PFSK-1 (cell line): ENCODE results near the gene VPS13D.

Experiments
- POLR2AphosphoS5 ChIP-seq: IDR thresholded peaks from 2 replicates; pipeline ENCODE4 v1.6.1; 2012; ENCODE audit warnings: low read depth, mild to moderate bottlenecking, control low read depth, low read length, moderate library complexity
- TF ChIP-seq, protein P1 (sequence below), 2 experiments: IDR thresholded peaks; 2 replicates each; pipeline versions ENCODE4 v1.6.1 to v1.8.0; 2011 to 2012; ENCODE audit warnings: low read depth in 2 of 2, low read length in 2 of 2, control low read depth in 1 of 2, inconsistent platforms in 1 of 2, mild to moderate bottlenecking in 1 of 2, moderate library complexity in 1 of 2; ENCODE audit not compliant: insufficient read depth in 1 of 2

DNA sequence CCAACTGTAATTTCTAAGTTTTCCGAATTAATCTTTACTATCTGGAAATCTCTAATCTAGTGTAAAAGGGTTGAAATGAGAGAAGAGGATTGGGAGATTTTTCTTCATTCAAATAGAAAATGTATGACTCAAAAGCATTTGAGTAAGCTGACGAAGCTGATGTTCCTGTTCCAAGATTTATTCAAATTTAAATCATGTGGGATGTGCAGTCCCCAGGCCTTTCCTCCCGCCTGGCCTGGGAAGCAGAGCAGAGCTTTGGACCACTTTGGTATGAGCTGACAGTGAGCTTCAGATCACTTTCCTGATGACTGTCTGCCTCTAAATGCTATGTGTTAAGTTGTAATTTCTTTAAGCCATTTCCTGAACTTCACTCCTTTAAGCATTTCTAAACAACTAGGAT lies 196.2 kb downstream of the VPS13D start:
- TF ChIP-seq POLR2AphosphoS5: no peak
- TF ChIP-seq, protein P1, sequence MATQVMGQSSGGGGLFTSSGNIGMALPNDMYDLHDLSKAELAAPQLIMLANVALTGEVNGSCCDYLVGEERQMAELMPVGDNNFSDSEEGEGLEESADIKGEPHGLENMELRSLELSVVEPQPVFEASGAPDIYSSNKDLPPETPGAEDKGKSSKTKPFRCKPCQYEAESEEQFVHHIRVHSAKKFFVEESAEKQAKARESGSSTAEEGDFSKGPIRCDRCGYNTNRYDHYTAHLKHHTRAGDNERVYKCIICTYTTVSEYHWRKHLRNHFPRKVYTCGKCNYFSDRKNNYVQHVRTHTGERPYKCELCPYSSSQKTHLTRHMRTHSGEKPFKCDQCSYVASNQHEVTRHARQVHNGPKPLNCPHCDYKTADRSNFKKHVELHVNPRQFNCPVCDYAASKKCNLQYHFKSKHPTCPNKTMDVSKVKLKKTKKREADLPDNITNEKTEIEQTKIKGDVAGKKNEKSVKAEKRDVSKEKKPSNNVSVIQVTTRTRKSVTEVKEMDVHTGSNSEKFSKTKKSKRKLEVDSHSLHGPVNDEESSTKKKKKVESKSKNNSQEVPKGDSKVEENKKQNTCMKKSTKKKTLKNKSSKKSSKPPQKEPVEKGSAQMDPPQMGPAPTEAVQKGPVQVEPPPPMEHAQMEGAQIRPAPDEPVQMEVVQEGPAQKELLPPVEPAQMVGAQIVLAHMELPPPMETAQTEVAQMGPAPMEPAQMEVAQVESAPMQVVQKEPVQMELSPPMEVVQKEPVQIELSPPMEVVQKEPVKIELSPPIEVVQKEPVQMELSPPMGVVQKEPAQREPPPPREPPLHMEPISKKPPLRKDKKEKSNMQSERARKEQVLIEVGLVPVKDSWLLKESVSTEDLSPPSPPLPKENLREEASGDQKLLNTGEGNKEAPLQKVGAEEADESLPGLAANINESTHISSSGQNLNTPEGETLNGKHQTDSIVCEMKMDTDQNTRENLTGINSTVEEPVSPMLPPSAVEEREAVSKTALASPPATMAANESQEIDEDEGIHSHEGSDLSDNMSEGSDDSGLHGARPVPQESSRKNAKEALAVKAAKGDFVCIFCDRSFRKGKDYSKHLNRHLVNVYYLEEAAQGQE (IDR thresholded peaks at IDR 0.05; ENCODE audit: insufficient read depth in 1 of 2, low read depth in 2 of 2, low read length in 2 of 2): no peak
